GM23338 (cell line): ENCODE measurements around the gene CYP19A1. TPM values are rescaled to one million over a fixed set of nuclear protein-coding genes. Genes with fewer than 3 reads are reported as not detected.
A peak's percentile ranks its signal among the peaks of the same experiment; 100 is the strongest.

Experiments used
- ATAC-seq: fragments of 200-7000 bp; cut with Tn5 transposase; 3 replicates; pipeline ENCODE4 v1.9.1; 2020
- DNase-seq: peaks from one replicate; pipeline ENCODE4 v3.0.0-alpha.2; 2015; ENCODE audit warnings: low spot score
- H2AFZ ChIP-seq: fragments of 200-600 bp; sonication (generic); 2 replicates; pipeline ENCODE4 v1.8.0; 2016; ENCODE audit warnings: antibody characterized with exemption, mild to moderate bottlenecking, moderate library complexity
- H3F3A ChIP-seq: fragments of 200-600 bp; sonication (generic); replicated peaks from 2 replicates; pipeline ENCODE4 v1.8.0; 2017; ENCODE audit warnings: antibody characterized with exemption, mixed run types, low read depth
- H3K27ac ChIP-seq: fragments of 200-600 bp; sonication (generic); 2 replicates; pipeline ENCODE4 v1.6.1; 2016; ENCODE audit warnings: low read depth
- H3K27me3 ChIP-seq: fragments of 200-600 bp; sonication (generic); 2 replicates; pipeline ENCODE4 v1.8.0; 2016; ENCODE audit warnings: mild to moderate bottlenecking, mixed run types, moderate library complexity; ENCODE audit not compliant: insufficient read depth
- H3K36me3 ChIP-seq: fragments of 200-600 bp; sonication (generic); 2 replicates; pipeline ENCODE4 v1.8.0; 2016; ENCODE audit warnings: mild to moderate bottlenecking; ENCODE audit not compliant: insufficient read depth
- H3K4me1 ChIP-seq: fragments of 200-600 bp; sonication (generic); 2 replicates; pipeline ENCODE4 v1.8.0; 2016; ENCODE audit warnings: mild to moderate bottlenecking, moderate library complexity; ENCODE audit not compliant: insufficient read depth
- H3K4me2 ChIP-seq: fragments of 200-600 bp; sonication (generic); 2 replicates; pipeline ENCODE4 v1.7.1; 2017; ENCODE audit warnings: mixed run types
- H3K4me3 ChIP-seq: fragments of 200-600 bp; sonication (generic); 2 replicates; pipeline ENCODE4 v1.6.1; 2016; ENCODE audit warnings: mixed run types
- H3K79me2 ChIP-seq: fragments of 200-600 bp; sonication (generic); replicated peaks from 2 replicates; pipeline ENCODE4 v1.8.0; 2017; ENCODE audit warnings: mild to moderate bottlenecking; ENCODE audit not compliant: insufficient read depth
- H3K9me2 ChIP-seq: fragments of 200-600 bp; sonication (generic); 2 replicates; pipeline ENCODE4 v1.8.0; 2017; ENCODE audit not compliant: insufficient read depth
- H4K20me1 ChIP-seq: fragments of 200-600 bp; sonication (generic); replicated peaks from 2 replicates; pipeline ENCODE4 v1.8.0; 2017; ENCODE audit warnings: mild to moderate bottlenecking; ENCODE audit not compliant: insufficient read depth
- H3K27ac Mint-ChIP-seq: 2 replicates; pipeline ENCODE4 v1.8.0; 2020; ENCODE audit warnings: inconsistent platforms, mild to moderate bottlenecking, moderate library complexity, mixed read lengths
- H3K27me3 Mint-ChIP-seq: 3 replicates; pipeline ENCODE4 v1.8.0; 2022; ENCODE audit warnings: low read depth, mild to moderate bottlenecking, moderate library complexity, mixed read lengths, inconsistent platforms; ENCODE audit not compliant: insufficient read depth, poor library complexity
- H3K36me3 Mint-ChIP-seq: 3 replicates; pipeline ENCODE4 v1.8.0; 2021; ENCODE audit warnings: low read depth, mild to moderate bottlenecking, inconsistent platforms, moderate library complexity, mixed read lengths
- H3K4me1 Mint-ChIP-seq: 3 replicates; pipeline ENCODE4 v1.8.0; 2020; ENCODE audit warnings: mild to moderate bottlenecking, inconsistent platforms, mixed read lengths
- H3K4me3 Mint-ChIP-seq: 3 replicates; pipeline ENCODE4 v1.8.0; 2021; ENCODE audit warnings: moderate library complexity, mild to moderate bottlenecking, inconsistent platforms, mixed read lengths
- H3K9me3 Mint-ChIP-seq: 3 replicates; pipeline ENCODE4 v1.8.0; 2020; ENCODE audit warnings: moderate library complexity, mild to moderate bottlenecking, inconsistent platforms, mixed read lengths
- CREB1 ChIP-seq: fragments of 250-450 bp; sonication (Bioruptor Pico); IDR thresholded peaks from 2 replicates; pipeline ENCODE4 v1.5.0; 2020; ENCODE audit warnings: low read depth, mild to moderate bottlenecking, moderate library complexity
- EZH2 ChIP-seq: fragments of 200-600 bp; sonication (generic); IDR thresholded peaks from one replicate; pipeline ENCODE4 v1.8.0; 2017; ENCODE audit warnings: antibody characterized with exemption, mild to moderate bottlenecking, low read depth; ENCODE audit not compliant: unreplicated experiment
- EZH2phosphoT487 ChIP-seq: fragments of 200-600 bp; sonication (generic); IDR thresholded peaks from one replicate; pipeline ENCODE4 v1.8.1; 2018; ENCODE audit warnings: antibody characterized with exemption; ENCODE audit not compliant: unreplicated experiment
- NANOG ChIP-seq: IDR thresholded peaks from 2 replicates; pipeline ENCODE4 v1.6.1; 2016; ENCODE audit warnings: antibody characterized with exemption, borderline replicate concordance
- POLR2AphosphoS5 ChIP-seq: IDR thresholded peaks from 2 replicates; pipeline ENCODE4 v1.6.1; 2016; ENCODE audit warnings: antibody characterized with exemption, low read depth
- STAT1 ChIP-seq: IDR thresholded peaks from one replicate; pipeline ENCODE4 v1.6.1; 2016; ENCODE audit warnings: antibody characterized with exemption; ENCODE audit not compliant: unreplicated experiment
- ZNF114 ChIP-seq: fragments of 250-450 bp; sonication (Bioruptor Pico); IDR thresholded peaks from 2 replicates; pipeline ENCODE4 v1.5.0; 2020; ENCODE audit warnings: mild to moderate bottlenecking, moderate library complexity
- ZNF331 ChIP-seq: fragments of 250-450 bp; sonication (Bioruptor Pico); IDR thresholded peaks from 2 replicates; pipeline ENCODE4 v1.5.0; 2020; ENCODE audit warnings: low read depth, mild to moderate bottlenecking, moderate library complexity
- polyA plus RNA-seq: library from polyadenylated mRNA; unstranded; fragments of >200 nt; fragmentation: Nextera tagmentation; extraction: Ambion mirVana; gene quantifications from 2 replicates; pipeline ENCODE4 v1.2.1, GENCODE V29; 2016
- total RNA-seq: library from RNA; depleted of rRNA; stranded (reverse); fragments of >200 nt; shearing (Covaris generic); gene quantifications from 2 replicates; pipeline ENCODE4 v1.2.3, GENCODE V29; 2014
- TF ChIP-seq, protein P1 (sequence below): IDR thresholded peaks from one replicate; pipeline ENCODE4 v1.6.1; 2018; ENCODE audit warnings: antibody characterized with exemption; ENCODE audit not compliant: unreplicated experiment
- TF ChIP-seq, protein P2 (sequence below), 2 experiments: fragments of 200-600 bp in 1 of 2; sonication (generic) in 1 of 2; conservative IDR thresholded peaks; 2 replicates each; pipeline versions ENCODE4 v1.5.1 to v1.6.1; 2016 to 2017; ENCODE audit warnings: antibody characterized with exemption in 2 of 2, low read depth in 2 of 2, mild to moderate bottlenecking in 2 of 2, moderate library complexity in 1 of 2
- TF ChIP-seq, protein P3 (sequence below): IDR thresholded peaks from 2 replicates; pipeline ENCODE4 v1.6.1; 2016; ENCODE audit warnings: antibody characterized with exemption

CYP19A1 gene
- total and polyA plus RNA-seq, 2 experiments from 2014 or later = 0.42 TPM; not detected in 1

DNA sequence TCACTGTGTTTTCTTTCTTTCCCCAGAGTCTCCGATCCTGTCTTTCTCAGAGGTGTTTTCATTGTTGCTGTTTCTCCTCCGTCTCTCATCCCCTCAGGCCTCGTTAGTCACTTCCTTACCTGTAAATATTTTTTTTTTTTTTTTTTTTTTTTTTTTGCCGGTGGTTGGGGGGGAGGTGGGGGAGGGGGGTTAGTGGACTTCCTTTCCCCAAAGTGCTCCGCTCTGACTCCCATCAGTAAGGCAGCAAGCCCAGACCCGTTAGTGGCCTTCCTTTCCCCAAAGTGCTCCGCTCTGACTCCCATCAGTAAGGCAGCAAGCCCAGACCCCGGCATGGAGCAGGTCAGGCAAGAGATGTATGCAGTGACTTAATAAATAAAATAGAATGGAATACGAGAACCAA is 146.6 kb downstream of the CYP19A1 start (continued):
- TF ChIP-seq, protein P1, sequence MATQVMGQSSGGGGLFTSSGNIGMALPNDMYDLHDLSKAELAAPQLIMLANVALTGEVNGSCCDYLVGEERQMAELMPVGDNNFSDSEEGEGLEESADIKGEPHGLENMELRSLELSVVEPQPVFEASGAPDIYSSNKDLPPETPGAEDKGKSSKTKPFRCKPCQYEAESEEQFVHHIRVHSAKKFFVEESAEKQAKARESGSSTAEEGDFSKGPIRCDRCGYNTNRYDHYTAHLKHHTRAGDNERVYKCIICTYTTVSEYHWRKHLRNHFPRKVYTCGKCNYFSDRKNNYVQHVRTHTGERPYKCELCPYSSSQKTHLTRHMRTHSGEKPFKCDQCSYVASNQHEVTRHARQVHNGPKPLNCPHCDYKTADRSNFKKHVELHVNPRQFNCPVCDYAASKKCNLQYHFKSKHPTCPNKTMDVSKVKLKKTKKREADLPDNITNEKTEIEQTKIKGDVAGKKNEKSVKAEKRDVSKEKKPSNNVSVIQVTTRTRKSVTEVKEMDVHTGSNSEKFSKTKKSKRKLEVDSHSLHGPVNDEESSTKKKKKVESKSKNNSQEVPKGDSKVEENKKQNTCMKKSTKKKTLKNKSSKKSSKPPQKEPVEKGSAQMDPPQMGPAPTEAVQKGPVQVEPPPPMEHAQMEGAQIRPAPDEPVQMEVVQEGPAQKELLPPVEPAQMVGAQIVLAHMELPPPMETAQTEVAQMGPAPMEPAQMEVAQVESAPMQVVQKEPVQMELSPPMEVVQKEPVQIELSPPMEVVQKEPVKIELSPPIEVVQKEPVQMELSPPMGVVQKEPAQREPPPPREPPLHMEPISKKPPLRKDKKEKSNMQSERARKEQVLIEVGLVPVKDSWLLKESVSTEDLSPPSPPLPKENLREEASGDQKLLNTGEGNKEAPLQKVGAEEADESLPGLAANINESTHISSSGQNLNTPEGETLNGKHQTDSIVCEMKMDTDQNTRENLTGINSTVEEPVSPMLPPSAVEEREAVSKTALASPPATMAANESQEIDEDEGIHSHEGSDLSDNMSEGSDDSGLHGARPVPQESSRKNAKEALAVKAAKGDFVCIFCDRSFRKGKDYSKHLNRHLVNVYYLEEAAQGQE = no peak
- TF ChIP-seq, protein P2, sequence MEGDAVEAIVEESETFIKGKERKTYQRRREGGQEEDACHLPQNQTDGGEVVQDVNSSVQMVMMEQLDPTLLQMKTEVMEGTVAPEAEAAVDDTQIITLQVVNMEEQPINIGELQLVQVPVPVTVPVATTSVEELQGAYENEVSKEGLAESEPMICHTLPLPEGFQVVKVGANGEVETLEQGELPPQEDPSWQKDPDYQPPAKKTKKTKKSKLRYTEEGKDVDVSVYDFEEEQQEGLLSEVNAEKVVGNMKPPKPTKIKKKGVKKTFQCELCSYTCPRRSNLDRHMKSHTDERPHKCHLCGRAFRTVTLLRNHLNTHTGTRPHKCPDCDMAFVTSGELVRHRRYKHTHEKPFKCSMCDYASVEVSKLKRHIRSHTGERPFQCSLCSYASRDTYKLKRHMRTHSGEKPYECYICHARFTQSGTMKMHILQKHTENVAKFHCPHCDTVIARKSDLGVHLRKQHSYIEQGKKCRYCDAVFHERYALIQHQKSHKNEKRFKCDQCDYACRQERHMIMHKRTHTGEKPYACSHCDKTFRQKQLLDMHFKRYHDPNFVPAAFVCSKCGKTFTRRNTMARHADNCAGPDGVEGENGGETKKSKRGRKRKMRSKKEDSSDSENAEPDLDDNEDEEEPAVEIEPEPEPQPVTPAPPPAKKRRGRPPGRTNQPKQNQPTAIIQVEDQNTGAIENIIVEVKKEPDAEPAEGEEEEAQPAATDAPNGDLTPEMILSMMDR (conservative IDR thresholded peaks at IDR 0.05; ENCODE audit: low read depth in 2 of 2) = no peak
- TF ChIP-seq ZNF114 (CRISPR knock-in tag) (no peak), ZNF331 (CRISPR knock-in tag) (no peak)

DNA sequence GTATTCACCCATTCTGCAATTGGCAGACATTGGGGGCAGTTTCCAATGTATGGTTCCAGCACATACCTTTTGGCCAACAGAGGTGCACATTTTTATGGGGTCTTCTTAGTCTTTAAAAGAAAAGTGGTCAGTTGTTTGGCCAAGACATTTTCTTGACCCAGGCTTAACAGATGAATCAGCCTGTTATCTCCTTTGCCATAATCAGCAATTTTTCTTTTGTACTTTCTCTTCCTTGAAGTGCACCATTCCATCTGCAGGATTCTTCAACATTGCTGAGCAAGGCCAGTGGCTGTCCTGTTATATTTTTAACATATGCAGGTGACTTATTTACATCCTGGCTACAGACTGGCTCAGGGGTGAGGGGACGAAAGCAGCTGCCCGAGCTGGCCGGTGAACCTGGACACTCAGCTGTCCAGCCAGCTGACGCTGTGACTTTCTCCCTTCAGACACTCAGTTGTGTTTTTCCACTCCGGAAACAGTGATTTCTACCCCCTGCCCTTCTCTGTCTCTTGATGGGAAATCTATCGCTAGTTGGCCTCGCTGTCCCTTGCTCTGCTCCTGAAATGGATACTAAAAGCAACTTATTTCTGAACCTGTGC is 147.2 kb downstream of the CYP19A1 start:
- no peak for DNase-seq
- no peak overlapping the region for H3K27ac Mint-ChIP-seq
- peaks cover 8% of the 10 kb centered on the region for H3K4me1 Mint-ChIP-seq
- no peak overlapping the region for H3K4me2 ChIP-seq
- peaks cover 6% of the 10 kb centered on the region for H3K27me3 Mint-ChIP-seq
- H3K79me2 ChIP-seq = no peaks in the 10 kb centered on the region
- no peaks in the 10 kb centered on the region for H3K36me3 ChIP-seq
- H3K27ac ChIP-seq = no peak overlapping the region
- no peaks in the 10 kb centered on the region; the same call in 1 of the 2 replicates for H3K4me1 ChIP-seq
- no peak overlapping the region for H3K4me3 ChIP-seq
- H3K9me2 ChIP-seq = no peaks in the 10 kb centered on the region
- H3K4me3 Mint-ChIP-seq = no peak overlapping the region
- H2AFZ ChIP-seq = peak overlapping the region; percentile 43; the same call in 1 of the 2 replicates
- H3K27me3 ChIP-seq = no peaks in the 10 kb centered on the region
- no peaks in the 10 kb centered on the region; the same call in 2 of the 3 replicates for H3K9me3 Mint-ChIP-seq
- H3F3A ChIP-seq = no peaks in the 10 kb centered on the region
- no peaks in the 10 kb centered on the region for H4K20me1 ChIP-seq
- no peaks in the 10 kb centered on the region for H3K36me3 Mint-ChIP-seq
- no peak for ATAC-seq
- TF ChIP-seq EZH2phosphoT487 (no peak), CREB1 (CRISPR knock-in tag) (no peak), NANOG (no peak), ZNF114 (CRISPR knock-in tag) (no peak), STAT1 (no peak), POLR2AphosphoS5 (no peak), EZH2 (no peak), ZNF331 (CRISPR knock-in tag) (no peak)
- TF ChIP-seq, protein P2 (conservative IDR thresholded peaks at IDR 0.05; ENCODE audit: low read depth in 2 of 2) = no peak
- TF ChIP-seq, protein P1 = no peak
- TF ChIP-seq, protein P3, sequence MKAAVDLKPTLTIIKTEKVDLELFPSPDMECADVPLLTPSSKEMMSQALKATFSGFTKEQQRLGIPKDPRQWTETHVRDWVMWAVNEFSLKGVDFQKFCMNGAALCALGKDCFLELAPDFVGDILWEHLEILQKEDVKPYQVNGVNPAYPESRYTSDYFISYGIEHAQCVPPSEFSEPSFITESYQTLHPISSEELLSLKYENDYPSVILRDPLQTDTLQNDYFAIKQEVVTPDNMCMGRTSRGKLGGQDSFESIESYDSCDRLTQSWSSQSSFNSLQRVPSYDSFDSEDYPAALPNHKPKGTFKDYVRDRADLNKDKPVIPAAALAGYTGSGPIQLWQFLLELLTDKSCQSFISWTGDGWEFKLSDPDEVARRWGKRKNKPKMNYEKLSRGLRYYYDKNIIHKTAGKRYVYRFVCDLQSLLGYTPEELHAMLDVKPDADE = no peak
